Fibroblast of skin of scalp (primary cell): ENCODE results near the gene CFAP46. TPM values are rescaled to one million over a fixed set of nuclear protein-coding genes. Genes with fewer than 3 reads are reported as not detected.

Experiments used
- DNase-seq: peaks from one replicate; pipeline ENCODE4 v3.0.0-alpha.2; 2013
- polyA plus RNA-seq, 2 experiments: library from polyadenylated mRNA; unstranded; fragments of 120-200 nt; gene quantifications; one replicate each; pipeline ENCODE4 v1.2.1, GENCODE V29; 2013; ENCODE audit not compliant: insufficient read length in 2 of 2

Gene CFAP46
- 1.2 TPM for polyA plus RNA-seq (2013, experiment 1 of 2; ENCODE audit: insufficient read length)
- 1.5 TPM for polyA plus RNA-seq (2013, experiment 2 of 2; ENCODE audit: insufficient read length)

GRCh38 chr10:132942101-132943057 is at the start of gene CFAP46:
TSS of gene CFAP46 (minus strand) at chr10:132942570. CDS start at chr10:132942484, 86 bp downstream.
- DNase-seq: peak; percentile 73

DNA sequence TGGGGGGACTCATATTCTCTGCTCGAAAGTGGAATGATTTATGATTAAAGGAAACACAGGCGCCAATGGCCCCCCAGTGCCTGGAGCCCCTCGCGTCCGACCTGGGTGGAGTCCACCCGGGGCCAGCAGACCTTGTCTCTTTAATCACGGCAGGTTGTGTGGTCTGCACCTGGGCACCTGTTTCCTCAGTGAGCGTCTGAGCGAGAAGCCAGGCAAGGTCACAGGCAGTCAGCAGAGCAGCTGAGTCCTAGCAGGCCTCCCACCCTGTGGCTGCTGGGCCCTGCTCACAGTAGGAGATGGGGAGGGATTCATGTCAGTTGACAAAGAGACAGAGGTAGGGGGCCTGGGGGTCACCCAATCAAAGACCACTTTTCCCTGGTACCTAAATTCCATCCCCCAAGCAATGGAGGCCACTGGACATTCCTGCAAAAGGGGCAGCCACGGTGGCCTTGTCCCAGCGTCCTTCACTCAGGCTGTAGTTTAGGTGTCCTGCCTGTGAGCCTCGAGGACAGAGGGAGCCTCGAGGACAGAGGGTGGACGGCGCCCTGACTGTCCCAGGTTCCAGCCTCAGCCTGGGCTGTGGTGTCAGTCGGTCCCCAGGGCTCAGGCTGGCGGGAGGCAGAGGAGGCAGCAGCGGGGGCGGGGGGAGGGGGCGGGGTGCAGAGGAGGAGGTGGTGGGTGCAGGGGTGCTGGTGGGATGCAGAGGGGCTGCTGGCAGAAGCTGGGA is 49.5 kb upstream of the CFAP46 start:
- DNase-seq: no peak

DNA sequence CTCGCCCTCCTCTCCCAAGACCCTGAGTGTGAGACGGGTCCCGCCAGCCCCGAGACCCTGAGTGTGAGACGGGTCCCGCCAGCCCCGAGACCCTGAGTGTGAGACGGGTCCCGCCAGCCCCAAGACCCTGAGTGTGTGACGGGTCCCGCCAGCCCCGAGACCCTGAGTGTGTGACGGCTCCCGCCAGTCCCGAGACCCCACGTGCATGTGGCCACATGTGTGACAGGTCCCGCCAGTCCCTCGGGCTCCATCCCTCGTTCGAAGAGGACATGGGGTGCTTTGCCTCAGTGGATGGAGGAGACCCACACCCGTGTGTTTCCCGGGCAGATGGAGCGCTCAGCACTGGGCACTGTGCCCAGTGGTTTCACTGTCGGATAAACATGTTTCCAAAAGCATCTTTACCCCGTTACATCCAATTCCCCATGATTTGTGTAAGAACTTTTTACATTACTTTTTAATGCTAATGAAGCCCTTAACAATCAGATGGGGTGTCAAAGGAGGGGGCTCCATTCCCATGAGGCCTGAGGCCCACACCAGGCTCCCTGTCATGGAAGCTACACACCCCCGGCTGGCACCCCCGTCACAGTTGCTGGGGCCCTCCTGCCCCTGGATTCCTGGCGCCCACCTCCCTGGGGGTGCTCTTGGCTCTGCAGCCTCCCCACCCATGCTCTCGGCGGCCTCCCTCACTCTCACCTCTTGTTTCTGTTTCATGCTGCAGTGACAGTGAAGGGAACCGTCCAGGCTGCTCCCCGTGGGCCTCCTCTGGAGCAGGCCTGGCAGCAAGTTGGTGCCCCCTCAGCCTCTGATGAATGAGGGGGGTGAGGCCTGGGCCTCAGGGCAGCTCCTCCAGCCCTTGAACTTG is 48.5 kb upstream of the CFAP46 start:
- DNase-seq: no peak

- DNase-seq: no peak
Measured at GRCh38 chr10:132989476-132990415, 47.4 kb upstream of the CFAP46 start.

GRCh38 chr10:132988988-132989387 is 46.6 kb upstream of the CFAP46 start:
- no peak for DNase-seq

GRCh38 chr10:132987671-132988571 is 45.6 kb upstream of the CFAP46 start:
- DNase-seq: peak; percentile 96

- DNase-seq: no peak
Measured at GRCh38 chr10:132986978-132987377, 44.6 kb upstream of the CFAP46 start.

- DNase-seq: no peak
Measured at GRCh38 chr10:132986576-132986975, 44.2 kb upstream of the CFAP46 start.

- no peak for DNase-seq
Measured at GRCh38 chr10:132986076-132986475, 43.7 kb upstream of the CFAP46 start.

DNA sequence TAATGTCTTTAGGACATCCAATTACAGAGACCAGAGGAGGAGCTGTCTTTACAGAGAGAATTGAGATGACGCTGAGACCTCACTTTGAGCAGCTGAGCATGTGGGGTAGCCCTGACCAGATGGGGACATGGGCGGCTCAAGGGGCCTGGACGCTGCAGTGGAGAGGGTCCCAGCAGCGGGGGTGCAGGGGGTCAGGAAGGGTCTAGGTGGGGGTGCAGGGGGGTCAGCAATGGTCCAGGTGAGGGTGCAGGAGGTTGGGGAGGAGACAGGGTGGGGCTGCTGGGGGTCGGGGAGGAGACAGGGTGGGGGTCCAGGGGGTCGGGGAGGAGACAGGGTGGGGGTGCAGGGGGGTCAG is 43.2 kb upstream of the CFAP46 start:
- no peak for DNase-seq

GRCh38 chr10:132984801-132985545 is 42.6 kb upstream of the CFAP46 start:
- DNase-seq: no peak

- DNase-seq: no peak
Measured at GRCh38 chr10:132984008-132984295, 41.6 kb upstream of the CFAP46 start.

GRCh38 chr10:132983252-132984007 is 41.1 kb upstream of the CFAP46 start:
- DNase-seq: no peak

- no peak for DNase-seq
Measured at GRCh38 chr10:132982301-132982989, 40.1 kb upstream of the CFAP46 start.

DNA sequence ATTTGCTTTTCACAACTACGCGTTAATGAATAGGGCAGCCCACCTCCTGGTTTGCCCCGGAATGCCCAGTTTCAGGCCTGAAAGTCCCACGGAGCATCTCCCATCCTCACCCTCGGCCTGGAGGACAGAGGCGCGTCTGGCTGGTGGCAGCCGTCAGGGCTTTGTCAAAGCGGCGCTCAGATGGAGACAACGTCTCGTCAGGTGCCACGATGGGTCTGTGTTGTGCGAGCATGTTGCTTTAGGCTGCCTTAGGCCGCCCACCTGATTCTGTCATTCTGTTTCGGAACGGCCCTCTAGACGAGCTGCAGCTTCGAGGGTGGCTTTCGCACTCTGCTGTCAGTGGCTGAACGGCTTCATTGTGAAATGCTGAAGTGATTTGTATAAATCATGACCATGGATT is 39.4 kb upstream of the CFAP46 start:
- no peak for DNase-seq

DNA sequence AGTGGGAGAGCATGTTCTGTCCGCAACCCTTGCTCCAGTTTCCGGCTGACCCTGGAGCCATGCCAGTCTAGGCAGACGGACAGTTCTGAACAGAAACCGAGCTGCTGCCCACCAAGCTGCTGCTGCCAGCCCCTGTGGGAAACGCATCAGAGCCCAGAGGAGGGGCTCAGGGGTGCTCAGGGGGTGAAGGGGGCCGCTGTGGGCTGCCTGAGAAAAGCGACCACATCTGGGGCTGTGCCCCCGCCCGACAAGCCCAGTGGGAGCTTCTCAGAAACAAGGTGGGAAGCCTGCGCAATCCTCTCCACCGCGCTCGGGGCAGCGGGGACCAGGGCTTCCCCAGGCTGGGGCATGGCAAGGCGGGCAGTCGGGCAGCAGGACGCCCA is 38.8 kb upstream of the CFAP46 start:
- no peak for DNase-seq

DNA sequence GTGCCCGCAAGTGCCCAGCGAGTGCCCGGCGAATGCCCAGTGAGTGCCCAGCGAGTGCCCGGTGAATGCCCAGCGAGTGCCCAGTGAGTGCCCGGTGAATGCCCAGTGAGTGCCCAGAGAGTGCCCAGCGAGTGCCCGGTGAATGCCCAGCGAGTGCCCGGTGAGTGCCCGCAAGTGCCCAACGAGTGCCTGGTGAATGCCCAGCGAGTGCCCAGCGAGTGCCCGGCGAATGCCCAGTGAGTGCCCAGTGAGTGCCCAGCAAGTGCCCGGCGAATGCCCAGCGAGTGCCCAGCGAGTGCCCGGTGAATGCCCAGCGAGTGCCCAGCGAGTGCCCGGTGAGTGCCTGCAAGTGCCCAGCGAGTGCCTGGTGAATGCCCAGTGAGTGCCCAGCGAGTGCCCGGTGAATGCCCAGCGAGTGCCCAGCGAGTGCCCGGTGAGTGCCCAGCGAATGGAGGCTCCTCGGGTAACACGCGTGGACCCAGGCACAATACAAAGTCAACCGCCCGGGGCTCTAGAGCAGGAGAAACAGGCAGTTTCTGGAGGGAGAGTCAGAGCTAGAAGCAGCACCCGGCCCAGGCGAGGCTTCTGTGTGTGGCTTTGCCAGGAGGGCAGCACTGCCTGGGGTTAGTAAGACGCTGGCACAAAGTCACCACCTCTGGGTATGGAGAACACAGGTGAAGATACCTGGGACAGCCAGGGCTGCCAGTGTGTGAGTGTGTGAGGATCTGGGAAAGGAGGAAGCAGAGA is 38.2 kb upstream of the CFAP46 start:
- no peak for DNase-seq
